Measurements from ENCODE around the gene TTLL5.
A peak's percentile ranks its signal among the peaks of the same experiment; 100 is the strongest.

Gene TTLL5

GRCh38 chr14:75877292-75877691 is 216.2 kb downstream of the TTLL5 start:
- in situ Hi-C loops (cut with HindIII; ENCODE audit: low pct_ligation_motif_present, low sequenced_read_pairs), result no loop called here
- Histone ChIP-seq H3K27me3 (replicated peaks) (no peaks in the 10 kb centered on the region), H3K27ac (peak overlapping the region; percentile 89), H3K36me3 (replicated peaks) (no peaks in the 10 kb centered on the region), H3K4me3 (ENCODE audit: low read depth, low read length) (no peak overlapping the region)
- DNase-seq, result peak; percentile 93
- no peak for TF ChIP-seq CTCF (IDR thresholded peaks at IDR 0.05; ENCODE audit: low read depth, low read length, missing control alignments)

DNA sequence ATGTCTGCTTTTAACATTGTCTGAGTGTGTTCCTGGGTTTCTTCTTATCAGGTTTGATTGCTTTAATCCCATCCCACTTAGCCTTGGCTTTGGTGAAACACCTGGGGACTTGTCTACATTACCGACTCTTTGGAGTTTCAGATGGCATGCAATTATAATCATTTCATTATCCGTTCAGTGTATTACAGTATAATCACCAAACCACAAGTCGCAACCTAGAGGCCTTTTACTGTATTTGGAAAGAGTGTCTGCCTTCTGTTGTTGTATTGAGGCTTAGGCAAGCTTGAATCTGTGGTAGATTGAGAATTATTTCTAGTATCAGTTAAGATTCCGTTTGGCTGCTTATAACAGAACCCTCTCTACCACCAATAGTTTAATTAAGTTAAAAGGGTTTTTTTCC is 216.8 kb downstream of the TTLL5 start:
- no peak overlapping the region for H3K4me3 ChIP-seq (ENCODE audit: low read depth, low read length)
- DNase-seq, result no peak
- H3K27me3 ChIP-seq (replicated peaks), result no peaks in the 10 kb centered on the region
- in situ Hi-C loops (cut with HindIII; ENCODE audit: low pct_ligation_motif_present, low sequenced_read_pairs), result no loop called here
- no peaks in the 10 kb centered on the region for H3K36me3 ChIP-seq (replicated peaks)
- H3K27ac ChIP-seq, result peak overlapping the region; percentile 89
- TF ChIP-seq CTCF (IDR thresholded peaks at IDR 0.05; ENCODE audit: low read depth, low read length, missing control alignments), result no peak

- in situ Hi-C loops (cut with HindIII; ENCODE audit: low pct_ligation_motif_present, low sequenced_read_pairs), result no loop called here
- TF ChIP-seq CTCF (IDR thresholded peaks at IDR 0.05; ENCODE audit: low read depth, low read length, missing control alignments), result no peak
- Histone ChIP-seq H3K4me3 (ENCODE audit: low read depth, low read length) (no peak overlapping the region), H3K27me3 (replicated peaks) (no peaks in the 10 kb centered on the region), H3K27ac (peak overlapping the region; percentile 89), H3K36me3 (replicated peaks) (no peaks in the 10 kb centered on the region)
- peak; percentile 41 for DNase-seq
Observed at GRCh38 chr14:75879031-75879430, 218.0 kb downstream of the TTLL5 start.

DNA sequence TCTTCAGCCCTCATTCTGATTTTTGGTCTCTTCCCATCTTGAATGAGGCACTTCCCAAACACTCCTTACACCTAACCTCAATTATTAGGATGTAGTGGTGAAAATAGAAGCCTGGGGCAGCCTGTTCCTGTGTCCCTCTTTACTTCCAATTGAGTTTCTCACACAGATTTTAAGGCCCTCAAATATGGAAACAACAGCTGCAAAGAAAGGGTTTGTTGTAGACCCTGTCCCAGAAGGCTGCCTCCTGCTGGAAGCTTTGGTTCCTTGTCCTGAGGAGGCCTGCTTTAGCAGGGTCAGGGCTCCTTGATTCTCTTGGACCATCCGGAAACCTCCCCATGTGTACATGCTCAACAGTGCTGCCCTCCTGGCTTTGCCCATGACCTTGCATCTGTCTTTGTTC is 219.5 kb downstream of the TTLL5 start:
- no peak overlapping the region for H3K27ac ChIP-seq
- no peaks in the 10 kb centered on the region for H3K36me3 ChIP-seq (replicated peaks)
- H3K27me3 ChIP-seq (replicated peaks), result no peaks in the 10 kb centered on the region
- DNase-seq, result no peak
- no peak overlapping the region for H3K4me3 ChIP-seq (ENCODE audit: low read depth, low read length)
- peak; percentile 33 for TF ChIP-seq CTCF (IDR thresholded peaks at IDR 0.05; ENCODE audit: low read depth, low read length, missing control alignments)
- in situ Hi-C loops (cut with HindIII; ENCODE audit: low pct_ligation_motif_present, low sequenced_read_pairs), result no loop called here

- H3K4me3 ChIP-seq (ENCODE audit: low read depth, low read length), result no peak overlapping the region
Observed at GRCh38 chr14:75881994-75882393, 220.9 kb downstream of the TTLL5 start.

More at GRCh38 chr14:75881994-75882393, 220.9 kb downstream of the TTLL5 start:
- DNase-seq, result peak; percentile 29
- Histone ChIP-seq H3K27me3 (replicated peaks) (no peaks in the 10 kb centered on the region), H3K36me3 (replicated peaks) (no peaks in the 10 kb centered on the region), H3K27ac (no peak overlapping the region)
- TF ChIP-seq CTCF (IDR thresholded peaks at IDR 0.05; ENCODE audit: low read depth, low read length, missing control alignments), result no peak
- in situ Hi-C loops (cut with HindIII; ENCODE audit: low pct_ligation_motif_present, low sequenced_read_pairs), result no loop called here

Measured in brain microvascular endothelial cell (primary cell).